ENCODE data around the gene DSCAML1.

Gene DSCAML1

GRCh38 chr11:117390743-117391142 is 406.3 kb downstream of the DSCAML1 start:
- DNase-seq: no peak

GRCh38 chr11:117387992-117388755 is 408.8 kb downstream of the DSCAML1 start:
- DNase-seq: no peak

GRCh38 chr11:117385906-117386305 is 411.1 kb downstream of the DSCAML1 start:
- no peak for DNase-seq

- DNase-seq: no peak
Measured at GRCh38 chr11:117385471-117385870, 411.5 kb downstream of the DSCAML1 start.

- DNase-seq: no peak
Measured at GRCh38 chr11:117384045-117384444, 413.0 kb downstream of the DSCAML1 start.

- no peak for DNase-seq
Measured at GRCh38 chr11:117382746-117383145, 414.3 kb downstream of the DSCAML1 start.

- no peak for DNase-seq
Measured at GRCh38 chr11:117381481-117382387, 415.3 kb downstream of the DSCAML1 start.

- DNase-seq: no peak
Measured at GRCh38 chr11:117380676-117381075, 416.3 kb downstream of the DSCAML1 start.

GRCh38 chr11:117378976-117379865 is 417.8 kb downstream of the DSCAML1 start:
- no peak for DNase-seq

Data from CD4-positive, alpha-beta T cell treated with Interleukin-4 for 1 hour (primary cell).